NCI-H128 (cell line): ENCODE results near the gene USP40.

Source experiments
- DNase-seq: peaks from one replicate; lab custom pipeline; 2025; ENCODE audit not compliant: unreplicated experiment; lab: John Stamatoyannopoulos, UW

The USP40 gene

DNA sequence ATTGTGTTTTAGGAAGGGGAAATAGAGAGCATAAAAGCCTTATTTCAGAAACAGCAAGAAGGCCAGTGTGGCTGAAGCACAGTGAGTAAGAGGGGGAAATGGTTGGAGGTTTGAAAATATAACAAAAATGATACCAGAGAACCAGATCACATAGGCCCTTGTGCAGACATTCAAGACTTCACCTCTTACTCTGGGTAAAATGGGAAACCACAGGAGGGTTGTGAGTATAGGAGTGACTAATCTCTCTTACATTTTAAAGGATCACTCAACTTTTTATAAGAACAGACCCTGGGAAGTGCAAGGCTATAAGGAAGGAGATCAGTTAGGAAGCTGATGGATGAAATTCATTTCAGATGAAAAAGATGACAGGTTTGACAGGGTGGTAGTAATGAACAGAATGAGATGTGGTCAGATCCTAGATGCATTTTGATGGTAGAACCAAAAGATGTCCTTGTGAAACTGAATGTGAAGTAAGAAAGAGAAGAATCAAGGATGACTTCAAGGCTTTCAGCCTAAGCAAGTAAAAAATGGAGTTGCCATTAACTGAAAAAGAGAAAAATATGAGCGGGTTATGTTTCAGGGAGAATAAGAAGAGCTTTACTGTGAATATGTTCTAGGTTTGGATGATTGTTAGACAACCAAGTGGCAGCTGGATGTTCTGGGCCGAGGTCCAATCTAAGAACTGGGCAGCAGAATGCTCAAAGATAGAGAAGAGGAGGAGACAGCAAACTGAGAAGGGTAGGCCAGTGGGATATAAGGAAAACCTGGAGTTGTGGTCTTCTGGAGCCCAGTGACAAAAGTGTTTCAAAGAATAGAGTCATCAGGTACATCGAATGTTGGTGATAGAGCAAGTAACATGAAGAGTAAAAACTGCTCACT is 65.1 kb downstream of the USP40 start:
- DNase-seq = no peak

DNA sequence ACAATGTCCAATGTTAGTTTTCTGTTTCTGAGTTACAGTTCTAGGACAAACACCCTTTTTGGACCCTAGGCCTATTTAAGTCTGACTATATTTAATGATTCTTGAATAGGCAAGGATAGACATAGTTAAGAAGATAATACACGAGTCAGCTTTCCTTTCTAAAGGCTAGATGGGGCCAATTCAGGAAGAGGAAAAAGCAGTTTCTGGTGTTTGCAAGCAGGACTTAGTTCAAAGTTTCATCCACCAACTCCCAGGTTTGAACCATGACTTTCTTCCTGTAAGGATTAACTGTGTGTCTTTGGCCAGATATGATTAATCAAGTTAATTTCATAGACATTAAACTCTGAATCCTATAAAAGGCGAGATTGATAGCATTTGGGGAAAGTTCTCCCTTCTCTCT is 66.7 kb downstream of the USP40 start:
- no peak for DNase-seq

DNA sequence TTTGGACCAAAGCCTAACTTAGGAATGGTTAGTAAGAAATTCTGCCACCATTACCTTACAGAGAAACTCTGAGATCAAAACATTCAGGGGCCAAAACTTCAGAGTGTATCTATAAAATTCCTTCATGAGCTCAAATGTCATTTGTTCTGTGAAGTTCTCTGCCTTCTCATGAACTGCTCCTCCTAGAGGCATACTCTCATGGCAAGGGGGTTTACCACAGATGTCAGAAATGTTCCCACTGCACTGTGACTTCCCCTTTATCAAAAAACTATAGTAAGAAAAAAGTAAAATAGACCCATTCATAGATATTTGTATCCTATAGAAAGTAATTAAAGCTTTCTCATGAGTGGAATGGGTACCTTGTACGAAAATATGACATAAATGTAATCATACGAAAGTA is 68.5 kb downstream of the USP40 start:
- DNase-seq = no peak

DNA sequence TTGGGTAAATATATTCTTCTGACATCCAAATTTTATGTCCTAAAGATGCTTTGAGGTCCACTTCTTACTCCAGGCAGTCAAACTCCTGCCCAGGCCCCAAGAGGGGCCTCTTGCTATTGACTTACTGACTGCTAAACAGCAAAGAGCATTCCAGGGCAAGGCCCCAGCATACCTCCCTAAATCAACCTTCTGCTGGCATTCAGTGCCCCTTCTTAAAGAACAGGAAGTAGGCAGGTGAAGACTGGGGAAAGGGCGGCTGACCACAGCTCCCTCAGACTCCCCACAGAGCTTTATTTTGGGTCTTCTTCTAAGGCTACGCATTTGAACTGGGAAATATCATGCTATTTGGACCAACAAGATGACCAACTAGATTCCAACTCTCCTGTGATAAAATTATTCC is 68.9 kb downstream of the USP40 start:
- DNase-seq = no peak

DNA sequence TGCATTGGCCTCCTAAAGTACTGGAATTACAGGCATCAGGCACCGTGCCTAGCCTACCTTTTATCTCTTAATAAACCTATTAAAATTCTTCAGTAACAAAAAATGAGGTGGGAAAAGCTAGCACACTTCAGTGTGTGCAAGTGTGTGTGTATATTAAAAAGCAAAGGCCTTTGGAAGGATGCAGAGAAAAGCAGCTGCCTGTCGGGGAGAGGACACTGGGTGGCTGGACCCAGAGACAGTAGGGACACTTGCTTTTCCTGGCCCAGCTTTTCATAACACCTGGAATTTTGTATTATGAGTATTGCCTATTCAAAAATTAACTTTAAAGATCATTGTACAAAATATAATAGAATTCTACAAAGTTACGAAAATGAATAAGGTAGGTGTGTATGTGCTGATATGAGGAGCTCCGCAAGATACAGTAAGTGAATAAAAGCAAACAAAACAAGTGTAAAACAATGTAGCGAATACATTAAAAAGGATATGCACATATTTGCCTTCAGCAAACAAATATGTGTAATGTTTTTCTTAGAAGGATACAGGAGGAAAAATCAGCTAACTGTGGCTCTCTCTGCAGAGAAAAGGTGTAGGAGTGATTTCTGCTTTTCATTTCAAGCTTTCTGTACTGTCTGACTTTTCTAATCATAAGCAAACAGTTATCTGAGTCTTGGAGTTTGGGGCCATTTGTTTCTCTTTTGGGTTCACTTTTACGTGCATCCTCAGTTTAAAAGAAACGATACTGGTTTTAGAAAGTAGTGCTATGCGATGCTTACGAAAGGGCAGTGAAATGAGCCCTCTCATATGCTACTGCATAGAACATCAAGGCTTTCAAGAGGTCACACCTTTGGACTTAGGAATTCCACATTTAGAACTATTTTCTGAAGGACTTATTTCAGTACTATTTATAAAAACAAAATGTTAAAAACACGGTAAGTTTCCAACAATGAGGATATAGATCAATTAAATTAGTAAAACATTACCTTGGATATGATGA is 70.8 kb downstream of the USP40 start:
- DNase-seq = no peak

DNA sequence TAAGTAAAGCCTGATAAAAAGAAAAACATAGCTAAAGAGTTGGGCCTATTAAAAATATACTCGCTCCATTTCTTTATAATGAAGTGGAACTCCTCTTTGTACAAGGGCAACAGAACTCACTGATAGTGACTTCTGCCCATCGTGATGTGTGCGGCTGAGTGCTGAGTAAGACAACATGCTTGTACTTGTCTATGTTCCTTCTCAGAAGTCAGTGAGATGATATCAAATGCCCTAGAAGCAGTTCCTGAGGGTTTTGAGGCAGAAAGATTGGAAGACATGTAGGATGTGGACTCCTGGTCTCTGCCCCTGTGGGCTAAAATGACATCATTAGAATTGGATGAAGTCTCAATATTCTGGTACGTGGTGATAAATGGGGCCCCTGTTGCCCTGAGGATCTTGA is 73.8 kb downstream of the USP40 start:
- no peak for DNase-seq

DNA sequence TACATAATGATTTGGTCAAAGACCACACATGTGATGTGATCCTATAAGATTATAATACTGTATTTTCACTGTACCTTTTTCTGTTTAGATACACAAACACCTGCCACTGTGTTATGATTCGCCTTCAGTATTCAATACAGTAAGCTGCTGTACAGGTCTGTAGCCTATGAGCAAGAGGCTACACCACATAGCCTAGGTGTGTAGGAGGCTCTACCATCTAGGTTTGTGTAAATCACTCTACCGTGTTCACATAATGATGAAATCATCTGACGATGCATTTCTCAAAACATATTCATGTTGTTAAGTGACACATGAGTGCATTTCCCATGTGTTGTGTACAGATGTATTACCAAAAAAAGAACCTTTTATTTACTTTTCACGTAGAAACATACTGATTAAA is 74.5 kb downstream of the USP40 start:
- DNase-seq = no peak

DNA sequence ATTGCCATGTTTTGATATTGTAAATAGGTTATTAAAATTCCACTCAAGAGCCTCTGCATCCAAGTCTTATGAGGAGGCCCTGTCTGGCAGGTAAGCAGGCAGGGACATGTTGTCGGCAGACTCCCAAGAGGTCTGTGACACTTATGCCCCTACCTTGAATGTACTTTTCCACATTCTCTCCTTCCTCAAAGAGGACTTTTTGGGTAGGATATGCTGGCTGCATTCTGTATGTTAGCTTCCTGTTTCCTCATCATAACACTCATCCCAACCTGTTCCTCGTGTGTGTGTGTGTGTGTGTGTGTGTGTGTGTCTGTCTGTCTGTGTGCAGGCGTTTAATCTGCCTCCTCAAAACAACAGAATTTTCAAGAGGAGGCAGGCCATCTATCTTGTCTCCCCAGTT is 75.3 kb downstream of the USP40 start:
- no peak for DNase-seq

DNA sequence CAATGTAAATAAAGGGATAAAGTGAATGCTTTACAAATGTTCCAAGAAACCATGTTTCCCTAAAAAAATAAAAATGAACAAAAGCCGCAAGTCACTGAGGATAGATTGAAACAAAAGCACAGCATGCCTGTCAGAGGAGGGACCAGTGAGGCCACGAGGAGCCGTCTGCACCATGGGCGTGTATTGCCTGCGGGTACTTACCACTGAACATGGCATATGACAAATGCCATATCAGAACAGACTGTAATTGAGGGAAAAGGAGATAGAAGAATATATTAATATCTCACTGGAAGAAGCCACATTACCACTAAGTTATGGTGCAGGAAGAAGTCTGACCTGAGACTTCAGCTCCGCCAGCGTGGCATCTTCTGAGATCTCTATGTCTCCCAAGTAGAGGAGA is 75.8 kb downstream of the USP40 start:
- DNase-seq = no peak

DNA sequence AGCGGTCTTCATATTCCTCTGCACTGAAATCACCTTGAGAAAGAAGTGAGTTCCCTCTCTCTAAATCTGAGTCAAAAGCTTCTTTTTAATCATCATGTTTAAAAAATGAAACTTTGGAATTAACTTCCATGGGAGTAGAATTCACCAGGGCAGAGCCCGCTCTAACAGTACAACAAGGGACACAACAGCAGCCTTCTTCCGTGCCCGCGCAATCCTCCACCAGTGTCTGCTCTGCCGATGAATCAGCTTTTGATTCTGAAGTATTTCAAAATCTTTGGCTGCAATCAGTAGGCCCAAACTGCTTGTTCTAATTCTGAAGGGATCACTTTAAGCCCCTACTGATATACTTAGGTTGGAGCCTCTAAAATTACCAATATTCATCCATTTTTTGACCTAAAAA is 76.9 kb downstream of the USP40 start:
- no peak for DNase-seq

DNA sequence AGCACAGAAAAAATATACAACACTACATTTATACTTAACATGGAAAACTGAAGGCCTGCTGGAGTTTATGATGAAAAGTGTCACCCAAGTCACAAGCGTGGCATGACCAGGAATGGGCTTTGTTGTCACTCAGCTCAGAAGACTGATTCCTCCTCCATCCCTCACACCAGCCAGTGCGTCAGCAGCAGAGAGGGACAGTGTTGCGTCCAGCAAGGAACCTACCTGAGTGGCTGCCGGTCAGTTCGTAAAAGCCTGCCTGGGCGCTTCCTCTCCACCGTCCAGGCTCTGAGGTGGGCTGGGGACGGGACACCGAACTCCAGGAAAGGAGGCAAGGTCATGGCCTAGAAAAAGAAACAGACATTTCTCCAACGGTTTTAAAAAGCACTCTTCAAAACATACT is 77.4 kb downstream of the USP40 start:
- no peak for DNase-seq

DNA sequence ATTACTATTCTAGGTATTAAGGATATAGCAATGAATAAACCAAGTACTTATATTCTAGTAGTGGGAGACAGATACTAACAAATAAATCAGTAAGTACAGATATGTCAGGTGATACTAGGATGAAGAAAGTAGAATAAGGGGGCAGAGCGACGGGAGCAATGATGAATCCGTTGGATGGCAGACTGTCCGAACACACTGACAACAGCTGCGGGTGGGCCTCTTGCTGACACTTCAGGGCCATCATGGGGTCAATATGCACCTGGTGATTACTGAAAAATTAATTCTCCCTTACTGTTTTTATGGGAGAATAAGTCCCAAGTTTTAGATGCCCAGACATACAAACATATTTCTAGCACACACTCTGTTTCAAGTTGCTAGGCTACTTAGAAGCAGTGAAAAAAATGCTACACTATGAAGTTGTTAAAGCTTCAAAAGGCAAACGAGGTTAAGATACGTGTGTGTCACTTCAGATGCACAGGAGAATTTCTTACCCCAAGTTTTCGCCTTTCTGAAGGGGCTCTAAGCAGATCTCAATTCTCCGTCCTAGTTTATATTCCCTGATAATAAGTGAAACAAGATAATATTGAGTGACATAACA is 78.7 kb downstream of the USP40 start:
- no peak for DNase-seq

DNA sequence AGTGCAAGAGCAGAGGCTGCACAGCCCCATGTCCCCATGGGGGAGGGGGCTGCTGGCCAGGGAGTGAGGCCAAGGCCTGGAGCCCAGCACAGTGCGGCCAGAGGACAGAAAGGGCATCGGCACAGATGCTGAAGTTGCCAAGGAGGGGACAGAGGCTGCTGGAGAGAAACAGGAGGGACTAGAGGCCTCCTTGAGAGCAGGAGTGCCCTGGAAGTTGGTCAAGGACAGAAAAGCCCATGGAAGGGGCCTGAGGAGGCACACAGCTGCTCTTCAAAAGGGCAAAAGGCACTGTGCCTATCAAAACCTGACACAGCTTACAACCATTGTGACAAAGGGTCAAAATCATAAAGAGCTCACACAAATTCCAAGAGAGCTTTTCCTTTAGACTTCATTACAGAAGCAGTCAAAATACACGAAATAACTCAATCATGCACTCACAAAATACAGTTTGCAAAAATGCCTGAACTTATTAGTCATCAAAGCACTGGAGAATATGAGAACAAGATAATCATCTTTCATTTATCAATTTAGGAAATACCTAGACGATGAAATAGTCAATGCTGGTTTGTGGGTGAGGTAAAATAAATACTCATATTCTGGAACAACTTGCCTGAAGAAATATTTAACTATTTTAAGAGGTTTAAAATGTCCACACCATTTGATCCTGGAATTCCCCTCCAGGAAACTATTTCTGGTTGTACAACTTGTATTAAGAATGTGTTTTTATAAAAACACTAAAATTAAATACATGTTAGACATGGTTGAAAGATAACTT is 79.6 kb downstream of the USP40 start:
- DNase-seq = no peak

DNA sequence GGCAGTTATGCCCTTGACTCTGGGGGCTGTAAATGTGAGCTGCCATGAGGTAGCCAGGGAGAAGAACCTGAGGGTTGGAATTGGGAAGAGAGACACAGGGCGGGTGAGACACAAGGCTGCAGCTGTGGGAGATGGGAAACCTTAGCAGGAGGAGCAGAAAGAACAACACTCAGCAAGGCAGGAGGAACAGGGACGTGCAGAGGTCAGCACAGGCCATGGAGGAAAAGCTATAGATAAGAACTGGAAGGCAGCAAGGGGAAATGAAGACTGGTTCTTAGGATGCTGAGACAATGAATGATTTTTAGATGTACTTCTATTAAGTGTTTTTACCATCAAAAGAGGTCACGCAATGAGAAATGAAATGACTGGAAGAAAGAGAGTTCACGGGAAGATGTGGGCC is 80.2 kb downstream of the USP40 start:
- no peak for DNase-seq

DNA sequence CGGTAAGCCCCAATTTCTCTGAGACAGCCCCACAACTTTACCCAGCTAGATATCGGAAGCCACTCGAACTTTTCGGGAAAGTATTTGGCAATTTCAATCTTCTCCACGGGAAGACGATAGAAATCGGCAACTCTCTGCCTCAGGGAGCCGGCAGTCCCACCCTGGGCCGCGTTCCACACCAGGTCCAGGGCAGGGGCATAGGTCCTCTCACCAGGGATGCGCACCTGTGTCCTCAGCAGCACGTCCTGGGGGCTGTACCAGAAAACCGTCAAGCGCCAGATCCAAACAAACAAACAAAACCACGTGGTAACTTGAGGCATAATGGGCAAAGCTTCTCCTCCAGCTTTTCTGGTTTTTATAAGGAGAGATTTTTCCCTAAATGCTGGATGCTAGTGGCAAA is 80.9 kb downstream of the USP40 start:
- DNase-seq = no peak

DNA sequence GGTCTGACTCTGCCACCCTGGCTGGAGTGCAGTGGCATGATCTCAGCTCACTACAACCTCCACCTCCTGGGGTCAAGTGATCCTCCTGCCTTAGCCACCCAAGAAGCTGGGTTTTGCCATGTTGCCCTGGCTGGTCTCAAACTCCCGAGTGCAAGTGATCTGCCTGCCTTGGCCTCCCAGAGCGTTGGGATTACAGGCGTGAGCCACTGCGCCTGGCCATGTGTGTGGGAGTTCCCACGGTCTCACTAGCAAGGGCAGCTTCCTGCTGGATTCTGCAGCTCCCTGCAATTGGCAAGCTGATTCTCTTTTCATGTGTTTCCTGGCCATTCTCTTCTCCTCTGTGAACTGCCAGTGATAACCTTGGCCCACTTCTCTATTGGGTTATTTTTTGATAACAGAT is 84.0 kb downstream of the USP40 start:
- DNase-seq = no peak

DNA sequence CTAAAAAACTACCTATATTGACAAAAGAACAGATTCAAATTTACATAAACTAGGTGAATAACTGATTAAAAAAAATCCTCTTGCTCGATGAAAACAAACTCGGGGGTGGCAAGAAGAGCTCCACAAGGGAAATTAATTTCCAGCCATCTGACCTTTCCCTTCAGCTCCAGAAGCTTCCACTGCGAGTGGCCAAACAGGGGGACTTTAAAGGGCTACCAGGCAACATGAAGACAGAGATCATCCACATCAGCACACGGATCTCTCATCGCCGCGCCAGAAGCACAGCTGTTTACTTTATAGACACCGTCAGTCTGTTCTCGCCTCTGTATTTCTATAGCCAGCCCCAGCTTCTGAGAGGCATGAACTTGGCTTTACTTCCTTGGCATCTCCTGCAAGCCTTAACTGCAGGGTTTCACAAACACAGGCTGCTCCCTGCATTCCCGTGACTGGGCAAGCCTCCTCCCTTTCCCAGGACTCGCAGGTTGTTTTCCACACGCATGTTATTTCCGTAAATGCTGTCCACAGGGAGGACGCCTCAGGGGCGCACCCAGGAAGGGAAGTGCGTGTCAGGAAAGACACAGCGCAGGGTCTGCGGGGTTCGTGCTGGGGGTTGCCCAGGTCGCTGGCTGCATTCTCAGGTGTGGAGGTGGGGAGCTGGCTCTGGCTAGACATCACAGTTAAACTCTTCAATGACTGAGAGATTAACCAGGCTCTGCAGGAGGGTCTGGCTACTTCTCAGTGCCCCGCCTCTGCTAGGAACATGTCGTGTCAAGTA is 85.0 kb downstream of the USP40 start:
- no peak for DNase-seq

DNA sequence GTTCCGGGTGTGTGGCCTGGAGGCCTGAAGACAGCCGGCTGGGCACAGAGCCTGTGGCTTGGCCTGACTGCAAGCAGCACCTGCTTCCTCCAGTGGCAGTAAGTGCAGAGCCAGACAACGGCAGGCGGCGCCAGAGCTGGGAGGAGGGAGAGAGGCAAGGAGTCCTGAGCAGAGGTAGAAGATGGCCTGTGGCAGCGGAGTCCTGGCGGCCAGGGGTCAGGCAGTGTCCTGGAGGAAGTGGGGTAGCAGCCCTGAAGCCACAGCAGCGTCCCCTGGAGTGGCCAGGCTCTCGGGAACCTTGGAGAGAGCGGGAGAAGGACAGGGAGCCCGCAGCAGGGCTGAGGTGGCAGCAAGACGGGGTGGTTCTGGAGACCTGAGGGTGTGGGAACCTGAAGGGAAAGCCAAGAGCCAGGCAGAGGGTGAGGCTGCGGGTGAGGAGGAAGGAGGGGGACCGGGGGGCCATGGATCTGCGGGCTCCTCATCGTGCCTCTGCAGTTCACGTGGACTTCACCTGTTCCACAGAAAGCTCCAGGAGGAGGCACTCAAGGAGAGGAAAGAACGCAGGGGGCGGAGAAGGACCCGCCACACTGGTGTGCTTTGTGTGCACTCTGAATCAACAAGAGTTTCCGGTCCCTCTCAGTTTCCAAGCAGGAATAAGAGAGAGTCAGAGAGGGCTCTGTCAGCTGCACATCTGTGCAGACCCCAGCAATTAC is 85.9 kb downstream of the USP40 start:
- no peak for DNase-seq
